ENCODE measurements around the gene SARNP. TPM values are rescaled to one million over a fixed set of nuclear protein-coding genes. Genes with fewer than 3 reads are reported as not detected.

The SARNP gene
- total and polyA plus RNA-seq, 2 experiments from 2014 or later, result 103 to 118 TPM

GRCh38 chr12:55777856-55778255, 39.7 kb downstream of the SARNP start:
- Histone ChIP-seq H3K4me2 (no peak overlapping the region), H3K4me3 (no peak overlapping the region), H4K20me1 (ENCODE audit: insufficient read depth, poor library complexity, severe bottlenecking) (peaks cover 4% of the 10 kb centered on the region), H3K36me3 (replicated peaks; ENCODE audit: insufficient read depth, low read depth) (no peaks in the 10 kb centered on the region), H3K27ac (no peak overlapping the region), H2AFZ (no peak overlapping the region), H3K9me2 (replicated peaks; ENCODE audit: insufficient read depth) (no peaks in the 10 kb centered on the region), H3K9me3 (ENCODE audit: low read depth) (no peaks in the 10 kb centered on the region), H3K79me2 (peaks cover 31% of the 10 kb centered on the region), H3K4me1 (ENCODE audit: insufficient read depth) (no peaks in the 10 kb centered on the region), H3K27me3 (no peaks in the 10 kb centered on the region)
- TF ChIP-seq, protein P1, sequence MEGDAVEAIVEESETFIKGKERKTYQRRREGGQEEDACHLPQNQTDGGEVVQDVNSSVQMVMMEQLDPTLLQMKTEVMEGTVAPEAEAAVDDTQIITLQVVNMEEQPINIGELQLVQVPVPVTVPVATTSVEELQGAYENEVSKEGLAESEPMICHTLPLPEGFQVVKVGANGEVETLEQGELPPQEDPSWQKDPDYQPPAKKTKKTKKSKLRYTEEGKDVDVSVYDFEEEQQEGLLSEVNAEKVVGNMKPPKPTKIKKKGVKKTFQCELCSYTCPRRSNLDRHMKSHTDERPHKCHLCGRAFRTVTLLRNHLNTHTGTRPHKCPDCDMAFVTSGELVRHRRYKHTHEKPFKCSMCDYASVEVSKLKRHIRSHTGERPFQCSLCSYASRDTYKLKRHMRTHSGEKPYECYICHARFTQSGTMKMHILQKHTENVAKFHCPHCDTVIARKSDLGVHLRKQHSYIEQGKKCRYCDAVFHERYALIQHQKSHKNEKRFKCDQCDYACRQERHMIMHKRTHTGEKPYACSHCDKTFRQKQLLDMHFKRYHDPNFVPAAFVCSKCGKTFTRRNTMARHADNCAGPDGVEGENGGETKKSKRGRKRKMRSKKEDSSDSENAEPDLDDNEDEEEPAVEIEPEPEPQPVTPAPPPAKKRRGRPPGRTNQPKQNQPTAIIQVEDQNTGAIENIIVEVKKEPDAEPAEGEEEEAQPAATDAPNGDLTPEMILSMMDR (IDR thresholded peaks at IDR 0.05; ENCODE audit: poor library complexity), result no peak
- no peak for TF ChIP-seq EZH2 (IDR thresholded peaks at IDR 0.05; ENCODE audit: borderline replicate concordance)
- no peak for TF ChIP-seq EZH2phosphoT487 (IDR thresholded peaks at IDR 0.05; ENCODE audit: low read depth, severe bottlenecking, unreplicated experiment)
- WGBS (ENCODE audit: low lambda C conversion rate, missing lambda C conversion rate), result 95% methylated on average over 3 of the region's 3 CpGs
- DNase-seq (ENCODE audit: low spot score), result no peak

DNA sequence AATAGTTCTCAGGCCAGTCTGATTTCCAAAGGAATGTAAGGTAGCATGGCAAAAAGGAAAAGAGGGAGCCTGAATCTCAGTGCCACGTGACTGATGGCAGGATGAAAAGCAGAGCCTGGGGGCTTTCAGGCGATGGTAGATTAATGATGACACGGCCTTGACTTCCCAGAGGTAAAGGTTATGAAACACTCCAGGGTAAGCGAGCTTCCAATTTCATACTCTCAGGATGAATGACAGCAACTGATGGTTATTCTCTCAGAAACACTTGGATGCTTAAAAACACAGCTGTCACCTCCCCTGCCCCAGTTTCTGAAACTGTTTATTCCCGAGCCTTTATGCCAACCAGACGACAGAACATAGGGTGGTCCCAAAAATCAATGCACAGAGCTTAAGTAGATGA, 45.8 kb downstream of the SARNP start:
- 63% methylated on average over 6 of the region's 6 CpGs for WGBS (ENCODE audit: low lambda C conversion rate, missing lambda C conversion rate)
- Histone ChIP-seq H3K4me1 (ENCODE audit: insufficient read depth) (no peaks in the 10 kb centered on the region), H4K20me1 (ENCODE audit: insufficient read depth, poor library complexity, severe bottlenecking) (peaks cover 3% of the 10 kb centered on the region), H3K27ac (no peak overlapping the region), H3K9me2 (replicated peaks; ENCODE audit: insufficient read depth) (no peaks in the 10 kb centered on the region), H3K79me2 (peaks cover 31% of the 10 kb centered on the region), H3K27me3 (no peaks in the 10 kb centered on the region), H3K9me3 (ENCODE audit: low read depth) (no peaks in the 10 kb centered on the region), H3K4me2 (no peak overlapping the region), H3K36me3 (replicated peaks; ENCODE audit: insufficient read depth, low read depth) (no peaks in the 10 kb centered on the region), H3K4me3 (no peak overlapping the region), H2AFZ (no peak overlapping the region)
- TF ChIP-seq EZH2 (IDR thresholded peaks at IDR 0.05; ENCODE audit: borderline replicate concordance), result no peak
- TF ChIP-seq, protein P1 (IDR thresholded peaks at IDR 0.05; ENCODE audit: poor library complexity), result no peak
- no peak for TF ChIP-seq EZH2phosphoT487 (IDR thresholded peaks at IDR 0.05; ENCODE audit: low read depth, severe bottlenecking, unreplicated experiment)
- DNase-seq (ENCODE audit: low spot score), result no peak

GRCh38 chr12:55767156-55767555, 50.4 kb downstream of the SARNP start:
- no peak for DNase-seq (ENCODE audit: low spot score)
- Histone ChIP-seq H3K4me3 (no peak overlapping the region), H3K27me3 (no peaks in the 10 kb centered on the region), H3K9me2 (replicated peaks; ENCODE audit: insufficient read depth) (no peaks in the 10 kb centered on the region), H3K36me3 (replicated peaks; ENCODE audit: insufficient read depth, low read depth) (no peaks in the 10 kb centered on the region), H2AFZ (no peak overlapping the region), H3K4me1 (ENCODE audit: insufficient read depth) (no peaks in the 10 kb centered on the region), H3K4me2 (no peak overlapping the region), H4K20me1 (ENCODE audit: insufficient read depth, poor library complexity, severe bottlenecking) (peaks cover 3% of the 10 kb centered on the region), H3K9me3 (ENCODE audit: low read depth) (no peaks in the 10 kb centered on the region), H3K79me2 (peaks cover 24% of the 10 kb centered on the region), H3K27ac (no peak overlapping the region)
- TF ChIP-seq, protein P1 (IDR thresholded peaks at IDR 0.05; ENCODE audit: poor library complexity), result no peak
- TF ChIP-seq EZH2 (IDR thresholded peaks at IDR 0.05; ENCODE audit: borderline replicate concordance), result no peak
- no peak for TF ChIP-seq EZH2phosphoT487 (IDR thresholded peaks at IDR 0.05; ENCODE audit: low read depth, severe bottlenecking, unreplicated experiment)
- WGBS (ENCODE audit: low lambda C conversion rate, missing lambda C conversion rate), result 96% methylated on average over 4 of the region's 4 CpGs

Measured in hepatocyte (in vitro differentiated cells).